ENCODE results near the gene TTLL10.

DNA sequence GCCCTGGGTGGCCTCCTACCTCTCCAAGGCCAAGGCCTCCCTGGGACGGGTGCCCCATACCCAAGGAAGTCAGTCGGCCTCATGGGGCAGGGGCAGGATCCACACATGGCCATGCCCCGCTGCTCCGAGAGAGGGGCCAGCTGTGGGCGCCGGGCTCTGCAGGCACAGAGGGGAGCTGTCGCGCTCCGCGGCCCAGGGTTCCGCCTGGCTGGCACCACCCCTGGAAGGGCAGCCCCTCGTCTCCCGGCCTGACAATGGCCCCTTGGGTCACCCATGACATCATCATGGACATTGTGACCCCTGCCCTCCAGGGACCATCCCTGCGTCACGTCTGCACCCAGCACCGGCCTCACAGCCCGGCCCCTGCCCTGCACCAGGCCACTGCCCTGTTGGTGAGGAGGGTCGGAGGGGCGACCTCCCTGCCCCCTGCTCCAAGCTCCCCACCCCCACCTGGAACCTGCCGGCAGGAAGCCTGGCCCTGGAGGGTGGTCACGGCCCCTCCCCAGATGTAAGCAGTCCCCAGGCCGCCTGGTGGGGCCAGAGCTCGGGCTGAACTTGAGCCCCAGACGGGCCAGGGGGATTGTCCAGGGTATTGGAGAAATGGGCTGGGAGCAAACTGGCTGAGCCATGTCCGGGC, 5.8 kb downstream of the TTLL10 start:
- TF ChIP-seq, protein P1, sequence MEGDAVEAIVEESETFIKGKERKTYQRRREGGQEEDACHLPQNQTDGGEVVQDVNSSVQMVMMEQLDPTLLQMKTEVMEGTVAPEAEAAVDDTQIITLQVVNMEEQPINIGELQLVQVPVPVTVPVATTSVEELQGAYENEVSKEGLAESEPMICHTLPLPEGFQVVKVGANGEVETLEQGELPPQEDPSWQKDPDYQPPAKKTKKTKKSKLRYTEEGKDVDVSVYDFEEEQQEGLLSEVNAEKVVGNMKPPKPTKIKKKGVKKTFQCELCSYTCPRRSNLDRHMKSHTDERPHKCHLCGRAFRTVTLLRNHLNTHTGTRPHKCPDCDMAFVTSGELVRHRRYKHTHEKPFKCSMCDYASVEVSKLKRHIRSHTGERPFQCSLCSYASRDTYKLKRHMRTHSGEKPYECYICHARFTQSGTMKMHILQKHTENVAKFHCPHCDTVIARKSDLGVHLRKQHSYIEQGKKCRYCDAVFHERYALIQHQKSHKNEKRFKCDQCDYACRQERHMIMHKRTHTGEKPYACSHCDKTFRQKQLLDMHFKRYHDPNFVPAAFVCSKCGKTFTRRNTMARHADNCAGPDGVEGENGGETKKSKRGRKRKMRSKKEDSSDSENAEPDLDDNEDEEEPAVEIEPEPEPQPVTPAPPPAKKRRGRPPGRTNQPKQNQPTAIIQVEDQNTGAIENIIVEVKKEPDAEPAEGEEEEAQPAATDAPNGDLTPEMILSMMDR (IDR thresholded peaks at IDR 0.05), result no peak
- TF ChIP-seq EP300 (IDR thresholded peaks at IDR 0.05), result no peak
- no peak for TF ChIP-seq POLR2AphosphoS5 (IDR thresholded peaks at IDR 0.05)
